Activated CD4-positive, alpha-beta T cell treated with anti-CD3 and anti-CD28 coated beads, Interleukin-10, Interleukin-2, amounts not matched to agents 100 ng/mL and 50 ng/mL, durations not matched to agents 16 hours and 8 hours (primary cell): ENCODE results near the gene TMEM132D.
A peak's percentile ranks its signal among the peaks of the same experiment; 100 is the strongest.
"Not testable (repeated sequence)": the region's sequence is repeated elsewhere in the genome, so short reads cannot be mapped to it uniquely, and the experiment has no call there.

ENCODE experiments used
- DNase-seq: peaks from one replicate; pipeline ENCODE4 v3.0.0-alpha.2; 2020

Gene TMEM132D

GRCh38 chr12:129903956-129904829 is at the start of gene TMEM132D:
TMEM132D (minus strand) TSS chr12:129904025.
- no peak for DNase-seq

- no peak for DNase-seq
These were observed 45.8 kb upstream of the TMEM132D start for GRCh38 chr12:129949651-129950050.

- DNase-seq: no peak
These were observed 37.8 kb upstream of the TMEM132D start for GRCh38 chr12:129941618-129942017.

GRCh38 chr12:129938089-129938488 is 34.3 kb upstream of the TMEM132D start:
- DNase-seq: no peak

GRCh38 chr12:129937426-129937825 is 33.6 kb upstream of the TMEM132D start:
- no peak for DNase-seq

GRCh38 chr12:129928643-129929042 is 24.8 kb upstream of the TMEM132D start:
- DNase-seq: no peak

GRCh38 chr12:129927316-129927900 is 23.6 kb upstream of the TMEM132D start:
- no peak for DNase-seq

- DNase-seq: peak; percentile 33
These were observed 7.7 kb upstream of the TMEM132D start for GRCh38 chr12:129911428-129912049.

GRCh38 chr12:129909051-129910020 is 5.5 kb upstream of the TMEM132D start:
- DNase-seq: no peak

- DNase-seq: no peak
These were observed 506 bp downstream of the TMEM132D start for GRCh38 chr12:129903092-129903945.

GRCh38 chr12:129902371-129903091 is 1.3 kb downstream of the TMEM132D start:
- no peak for DNase-seq

GRCh38 chr12:129901254-129901653 is 2.6 kb downstream of the TMEM132D start:
- DNase-seq: no peak

GRCh38 chr12:129900306-129900705 is 3.5 kb downstream of the TMEM132D start:
- no peak for DNase-seq

GRCh38 chr12:129899045-129899444 is 4.8 kb downstream of the TMEM132D start:
- DNase-seq: not testable (repeated sequence)

GRCh38 chr12:129893691-129894090 is 10.1 kb downstream of the TMEM132D start:
- DNase-seq: no peak

GRCh38 chr12:129887101-129887500 is 16.7 kb downstream of the TMEM132D start:
- no peak for DNase-seq

GRCh38 chr12:129886541-129886940 is 17.3 kb downstream of the TMEM132D start:
- DNase-seq: no peak

GRCh38 chr12:129885287-129885686 is 18.5 kb downstream of the TMEM132D start:
- no peak for DNase-seq

- no peak for DNase-seq
These were observed 26.4 kb downstream of the TMEM132D start for GRCh38 chr12:129877411-129877810.

- DNase-seq: no peak
These were observed 30.0 kb downstream of the TMEM132D start for GRCh38 chr12:129873833-129874208.
